GM23248 (cell line): ENCODE measurements around the gene RAPGEF3.

Experiments used
- EZH2 ChIP-seq: fragments of 200-600 bp; sonication (generic); IDR thresholded peaks from 2 replicates; pipeline ENCODE4 v1.6.1; 2018; ENCODE audit warnings: antibody characterized with exemption, mild to moderate bottlenecking; ENCODE audit not compliant: insufficient read depth, poor library complexity, severe bottlenecking
- EZH2phosphoT487 ChIP-seq: fragments of 200-600 bp; sonication (generic); IDR thresholded peaks from 2 replicates; pipeline ENCODE4 v1.6.1; 2018; ENCODE audit warnings: antibody characterized with exemption, moderate library complexity, mild to moderate bottlenecking, low read depth; ENCODE audit not compliant: insufficient read depth

- no peak for TF ChIP-seq EZH2
- no peak for TF ChIP-seq EZH2phosphoT487
Measured at GRCh38 chr12:47758834-47759690, at the start of gene RAPGEF3.
